ENCODE results near the gene TNRC6C.

Gene TNRC6C

GRCh38 chr17:77951123-77951522 is 7.4 kb upstream of the TNRC6C start:
- CTCF ChIA-PET = interaction anchor here (0.6 kb wide), 1 partner anchor 1417 kb away, joined by 3 read pairs; no protein-coding TSS in a partner anchor

GRCh38 chr17:77952368-77952767 is 6.1 kb upstream of the TNRC6C start:
- Histone ChIP-seq H3K9me3 (ENCODE audit: control insufficient read depth, insufficient read depth, low read depth, low read length) (no peaks in the 10 kb centered on the region), H3K36me3 (ENCODE audit: control insufficient read depth in 2 of 2, insufficient read depth in 1 of 2, low read length in 2 of 2) (no peaks in the 10 kb centered on the region), H3K4me3 (ENCODE audit: low read depth, low read length) (no peak overlapping the region), H3K4me1 (ENCODE audit: control insufficient read depth, insufficient read depth, low read length) (no peaks in the 10 kb centered on the region), H3K27ac (ENCODE audit: extremely low read depth, low read depth, low read length) (no peak overlapping the region)
- TF ChIP-seq ZNF548 (tag by site-specific recombination; IDR thresholded peaks at IDR 0.05) (peak; percentile 71; the same call in 1 of the 2 replicates), ZBTB49 (tag by site-specific recombination; IDR thresholded peaks at IDR 0.05; ENCODE audit: low read depth) (no peak)
- ChIA-PET CTCF (no interaction called here), POLR2A (interaction anchor here (0.5 kb wide), 1 partner anchor 1074 kb away, joined by 3 read pairs; no protein-coding TSS in a partner anchor)

More at GRCh38 chr17:77951123-77951522, 7.4 kb upstream of the TNRC6C start:
- H3K27ac ChIP-seq (ENCODE audit: extremely low read depth, low read depth, low read length) = no peak overlapping the region
- H3K36me3 ChIP-seq (ENCODE audit: control insufficient read depth in 2 of 2, insufficient read depth in 1 of 2, low read length in 2 of 2) = no peaks in the 10 kb centered on the region
- H3K9me3 ChIP-seq (ENCODE audit: control insufficient read depth, insufficient read depth, low read depth, low read length) = no peaks in the 10 kb centered on the region
- no peak overlapping the region for H3K4me3 ChIP-seq (ENCODE audit: low read depth, low read length)
- POLR2A ChIA-PET = no interaction called here
- TF ChIP-seq ZXDB (tag by site-specific recombination; IDR thresholded peaks at IDR 0.05) (no peak), ZNF239 (tag by site-specific recombination; IDR thresholded peaks at IDR 0.05) (no peak), SP7 (tag by site-specific recombination; IDR thresholded peaks at IDR 0.05) (no peak), BCL11A (tag by site-specific recombination; IDR thresholded peaks at IDR 0.05; ENCODE audit: low read depth) (no peak)
- H3K4me1 ChIP-seq (ENCODE audit: control insufficient read depth, insufficient read depth, low read length) = no peaks in the 10 kb centered on the region

- ChIA-PET CTCF (interaction anchor here (0.5 to 0.9 kb wide), 4 partner anchors 55 to 291 kb away, joined by 3 read pairs; no protein-coding TSS in a partner anchor), POLR2A (interaction anchor here (1.4 to 2.3 kb wide), 15 partner anchors 8 to 415 kb away, joined by 7 to 51 read pairs (median 24); no protein-coding TSS in a partner anchor)
- Histone ChIP-seq H3K36me3 (ENCODE audit: control insufficient read depth in 2 of 2, insufficient read depth in 1 of 2, low read length in 2 of 2) (no peaks in the 10 kb centered on the region), H3K9me3 (ENCODE audit: control insufficient read depth, insufficient read depth, low read depth, low read length) (no peaks in the 10 kb centered on the region), H3K27ac (ENCODE audit: extremely low read depth, low read depth, low read length) (peak overlapping the region; percentile 69; the same call in 1 of the 2 replicates), H3K4me1 (ENCODE audit: control insufficient read depth, insufficient read depth, low read length) (peaks cover 12% of the 10 kb centered on the region), H3K4me3 (ENCODE audit: low read depth, low read length) (peak overlapping the region; percentile 79)
- 0 out of 2 replicates have a peak, but pooled peaks have one; percentile 6 for TF ChIP-seq ZBTB21 (tag by site-specific recombination; IDR thresholded peaks at IDR 0.05)
- peak; percentile 73; the same call in 1 of the 2 replicates for TF ChIP-seq PRDM1 (tag by site-specific recombination; IDR thresholded peaks at IDR 0.05)
- TF ChIP-seq ZNF449 (tag by site-specific recombination; IDR thresholded peaks at IDR 0.05) = no peak
These were observed 1.2 kb upstream of the TNRC6C start for GRCh38 chr17:77957235-77957856.

- POLR2A ChIA-PET = interaction anchor here (0.5 to 2.3 kb wide), 129 partner anchors 10 to 1574 kb away, joined by 3 to 51 read pairs (median 5); partner anchors contain the start of genes AFMID, MFSD11, SPHK1 and TK1
- TF ChIP-seq ZNF26 (tag by site-specific recombination; IDR thresholded peaks at IDR 0.05) (no peak), ZBTB17 (tag by site-specific recombination; IDR thresholded peaks at IDR 0.05) (no peak), BCL11B (tag by site-specific recombination; IDR thresholded peaks at IDR 0.05; ENCODE audit: low read depth) (no peak), ZFHX2 (tag by site-specific recombination; conservative IDR thresholded peaks at IDR 0.05) (no peak), WT1 (tag by site-specific recombination; IDR thresholded peaks at IDR 0.05) (no peak), ZBTB7A (tag by site-specific recombination; IDR thresholded peaks at IDR 0.05; ENCODE audit: low read depth) (no peak), ZNF19 (tag by site-specific recombination; IDR thresholded peaks at IDR 0.05; ENCODE audit: low read depth) (no peak), ZNF350 (tag by site-specific recombination; IDR thresholded peaks at IDR 0.05) (no peak), ZNF175 (tag by site-specific recombination; IDR thresholded peaks at IDR 0.05) (no peak), ZNF433 (tag by site-specific recombination; IDR thresholded peaks at IDR 0.05; ENCODE audit: low read depth) (no peak), AEBP2 (tag by site-specific recombination; IDR thresholded peaks at IDR 0.05; ENCODE audit: borderline replicate concordance) (no peak)
These were observed 218 bp downstream of the TNRC6C start for GRCh38 chr17:77958716-77959125.

More at GRCh38 chr17:77958716-77959125, 218 bp downstream of the TNRC6C start:
- Histone ChIP-seq H3K36me3 (ENCODE audit: control insufficient read depth in 2 of 2, insufficient read depth in 1 of 2, low read length in 2 of 2) (no peaks in the 10 kb centered on the region), H3K4me1 (ENCODE audit: control insufficient read depth, insufficient read depth, low read length) (peaks cover 22% of the 10 kb centered on the region), H3K4me3 (ENCODE audit: low read depth, low read length) (peak overlapping the region; percentile 69), H3K9me3 (ENCODE audit: control insufficient read depth, insufficient read depth, low read depth, low read length) (no peaks in the 10 kb centered on the region), H3K27ac (ENCODE audit: extremely low read depth, low read depth, low read length) (peak overlapping the region; percentile 89; the same call in 1 of the 2 replicates)
- CTCF ChIA-PET = interaction anchor here (0.7 to 1.1 kb wide), 6 partner anchors 16 to 66 kb away, joined by 3 to 6 read pairs (median 4); no protein-coding TSS in a partner anchor

Data from HEK293 (cell line).